DND-41 (cell line): ENCODE data around the gene CACYBP.

Experiments
- CTCF ChIP-seq: IDR thresholded peaks from 2 replicates; pipeline ENCODE4 v1.5.1; 2012; ENCODE audit warnings: borderline replicate concordance, low read length, moderate library complexity, mild to moderate bottlenecking; ENCODE audit not compliant: poor library complexity, severe bottlenecking; ENCODE audit errors: extremely low read depth
- EZH2 ChIP-seq: IDR thresholded peaks from 3 replicates; pipeline ENCODE4 v1.6.1; 2012; ENCODE audit warnings: borderline replicate concordance, low read depth, mild to moderate bottlenecking, moderate library complexity, low read length, inconsistent platforms; ENCODE audit not compliant: severe bottlenecking

GRCh38 chr1:175054736-175055135 is 55.0 kb downstream of the CACYBP start:
- no peak for TF ChIP-seq CTCF
- TF ChIP-seq EZH2 = no peak
